ENCODE results near the gene DYNC1H1.

DYNC1H1 gene

GRCh38 chr14:101986953-101987352 is 22.6 kb downstream of the DYNC1H1 start:
- Histone ChIP-seq H3K79me2 (ENCODE audit: control insufficient read depth, low read length) (0 out of 2 replicates have a peak, but pooled peaks cover 8% of the 10 kb centered on the region), H3K9me2 (replicated peaks; ENCODE audit: control insufficient read depth, low read length) (no peaks in the 10 kb centered on the region), H3K27me3 (ENCODE audit: control insufficient read depth, low read length) (no peaks in the 10 kb centered on the region), H3K9me3 (ENCODE audit: control insufficient read depth, insufficient read depth, low read length) (no peaks in the 10 kb centered on the region), H3K27ac (ENCODE audit: low read depth, low read length) (no peak overlapping the region), H3K4me2 (ENCODE audit: low read length) (no peak overlapping the region), H3K4me1 (ENCODE audit: control insufficient read depth, low read length) (peaks cover 10% of the 10 kb centered on the region), H3F3A (ENCODE audit: control insufficient read depth, insufficient read depth) (peaks cover 2% of the 10 kb centered on the region; the same call in 1 of the 2 replicates), H4K20me1 (ENCODE audit: control insufficient read depth, insufficient read depth, low read depth, low read length) (no peaks in the 10 kb centered on the region), H3K4me3 (ENCODE audit: low read length) (no peak overlapping the region), H3K36me3 (ENCODE audit: control insufficient read depth, low read length) (peaks cover 81% of the 10 kb centered on the region)
- no peak for TF ChIP-seq EZH2phosphoT487 (IDR thresholded peaks at IDR 0.05; ENCODE audit: borderline replicate concordance, low read length)
- TF ChIP-seq, protein P1, sequence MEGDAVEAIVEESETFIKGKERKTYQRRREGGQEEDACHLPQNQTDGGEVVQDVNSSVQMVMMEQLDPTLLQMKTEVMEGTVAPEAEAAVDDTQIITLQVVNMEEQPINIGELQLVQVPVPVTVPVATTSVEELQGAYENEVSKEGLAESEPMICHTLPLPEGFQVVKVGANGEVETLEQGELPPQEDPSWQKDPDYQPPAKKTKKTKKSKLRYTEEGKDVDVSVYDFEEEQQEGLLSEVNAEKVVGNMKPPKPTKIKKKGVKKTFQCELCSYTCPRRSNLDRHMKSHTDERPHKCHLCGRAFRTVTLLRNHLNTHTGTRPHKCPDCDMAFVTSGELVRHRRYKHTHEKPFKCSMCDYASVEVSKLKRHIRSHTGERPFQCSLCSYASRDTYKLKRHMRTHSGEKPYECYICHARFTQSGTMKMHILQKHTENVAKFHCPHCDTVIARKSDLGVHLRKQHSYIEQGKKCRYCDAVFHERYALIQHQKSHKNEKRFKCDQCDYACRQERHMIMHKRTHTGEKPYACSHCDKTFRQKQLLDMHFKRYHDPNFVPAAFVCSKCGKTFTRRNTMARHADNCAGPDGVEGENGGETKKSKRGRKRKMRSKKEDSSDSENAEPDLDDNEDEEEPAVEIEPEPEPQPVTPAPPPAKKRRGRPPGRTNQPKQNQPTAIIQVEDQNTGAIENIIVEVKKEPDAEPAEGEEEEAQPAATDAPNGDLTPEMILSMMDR (IDR thresholded peaks at IDR 0.05; ENCODE audit: low read depth, low read length, poor library complexity, severe bottlenecking), result no peak

DNA sequence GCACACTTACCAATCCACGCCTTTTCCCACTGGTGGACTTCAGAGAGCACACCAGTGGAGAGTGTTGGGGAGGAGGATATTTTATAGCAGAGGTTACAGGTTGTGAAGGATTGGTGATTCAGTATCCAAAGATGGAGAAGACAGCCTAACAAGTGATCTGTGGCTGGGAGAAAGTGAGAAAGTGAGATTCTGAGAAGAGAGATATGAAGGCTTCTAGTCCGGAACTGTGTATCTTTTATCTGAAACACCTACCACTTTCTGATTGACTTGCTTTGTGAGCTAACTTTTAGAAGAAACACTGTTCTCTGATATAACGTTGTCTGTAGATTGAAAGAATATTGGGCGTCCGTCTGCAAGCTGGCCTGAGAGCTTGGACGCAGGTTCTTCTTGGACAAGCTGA is 24.0 kb downstream of the DYNC1H1 start:
- Histone ChIP-seq H3F3A (ENCODE audit: control insufficient read depth, insufficient read depth) (peaks cover 8% of the 10 kb centered on the region; the same call in 1 of the 2 replicates), H3K79me2 (ENCODE audit: control insufficient read depth, low read length) (peaks cover 13% of the 10 kb centered on the region), H3K27me3 (ENCODE audit: control insufficient read depth, low read length) (no peaks in the 10 kb centered on the region), H3K36me3 (ENCODE audit: control insufficient read depth, low read length) (peaks cover 82% of the 10 kb centered on the region), H3K4me3 (ENCODE audit: low read length) (no peak overlapping the region), H4K20me1 (ENCODE audit: control insufficient read depth, insufficient read depth, low read depth, low read length) (no peaks in the 10 kb centered on the region), H3K4me2 (ENCODE audit: low read length) (no peak overlapping the region), H3K9me2 (replicated peaks; ENCODE audit: control insufficient read depth, low read length) (no peaks in the 10 kb centered on the region), H3K27ac (ENCODE audit: low read depth, low read length) (no peak overlapping the region), H3K9me3 (ENCODE audit: control insufficient read depth, insufficient read depth, low read length) (no peaks in the 10 kb centered on the region), H3K4me1 (ENCODE audit: control insufficient read depth, low read length) (peaks cover 24% of the 10 kb centered on the region)
- TF ChIP-seq, protein P1 (IDR thresholded peaks at IDR 0.05; ENCODE audit: low read depth, low read length, poor library complexity, severe bottlenecking), result no peak
- TF ChIP-seq EZH2phosphoT487 (IDR thresholded peaks at IDR 0.05; ENCODE audit: borderline replicate concordance, low read length), result no peak

GRCh38 chr14:101991352-101991751 is 27.0 kb downstream of the DYNC1H1 start:
- no peak overlapping the region for H3K27ac ChIP-seq (ENCODE audit: low read depth, low read length)
- H3K36me3 ChIP-seq (ENCODE audit: control insufficient read depth, low read length), result peaks cover 82% of the 10 kb centered on the region
- H3K4me2 ChIP-seq (ENCODE audit: low read length), result no peak overlapping the region
- peaks cover 24% of the 10 kb centered on the region for H3K4me1 ChIP-seq (ENCODE audit: control insufficient read depth, low read length)
- peaks cover 11% of the 10 kb centered on the region for H3K79me2 ChIP-seq (ENCODE audit: control insufficient read depth, low read length)
- TF ChIP-seq, protein P1 (IDR thresholded peaks at IDR 0.05; ENCODE audit: low read depth, low read length, poor library complexity, severe bottlenecking), result no peak
- TF ChIP-seq EZH2phosphoT487 (IDR thresholded peaks at IDR 0.05; ENCODE audit: borderline replicate concordance, low read length), result no peak
- H3K27me3 ChIP-seq (ENCODE audit: control insufficient read depth, low read length), result no peaks in the 10 kb centered on the region
- H3F3A ChIP-seq (ENCODE audit: control insufficient read depth, insufficient read depth), result peaks cover 8% of the 10 kb centered on the region; the same call in 1 of the 2 replicates
- H3K4me3 ChIP-seq (ENCODE audit: low read length), result no peak overlapping the region
- no peaks in the 10 kb centered on the region for H3K9me2 ChIP-seq (replicated peaks; ENCODE audit: control insufficient read depth, low read length)
- H3K9me3 ChIP-seq (ENCODE audit: control insufficient read depth, insufficient read depth, low read length), result no peaks in the 10 kb centered on the region
- H4K20me1 ChIP-seq (ENCODE audit: control insufficient read depth, insufficient read depth, low read depth, low read length), result no peaks in the 10 kb centered on the region
